HUDEP-2 (cell line): ENCODE data around the gene LRP1B.

Experiments used
- DNase-seq, 76 experiments: peaks; one replicate each; lab custom pipeline; 2025; ENCODE audit not compliant: unreplicated experiment in 76 of 76; lab: John Stamatoyannopoulos, UW

The LRP1B gene

DNA sequence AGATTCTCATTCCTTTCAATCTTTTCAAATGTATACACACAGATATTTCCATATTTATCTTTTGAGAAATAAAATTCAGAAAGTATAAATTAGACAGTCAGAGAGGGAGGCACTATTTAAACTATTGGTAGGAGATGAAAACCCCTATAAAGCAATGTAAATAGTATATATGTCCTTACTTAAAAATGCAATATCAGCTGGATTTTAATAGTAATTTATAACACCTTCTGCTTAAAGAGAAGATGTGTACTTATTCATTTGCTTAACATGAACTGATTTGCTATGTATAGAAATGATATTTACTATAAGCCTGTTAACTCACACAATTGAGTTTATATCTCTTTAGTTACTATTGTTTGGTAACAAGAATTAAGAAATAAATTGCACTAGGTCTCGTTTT lies 163.3 kb downstream of the LRP1B start:
- no peak for DNase-seq

DNA sequence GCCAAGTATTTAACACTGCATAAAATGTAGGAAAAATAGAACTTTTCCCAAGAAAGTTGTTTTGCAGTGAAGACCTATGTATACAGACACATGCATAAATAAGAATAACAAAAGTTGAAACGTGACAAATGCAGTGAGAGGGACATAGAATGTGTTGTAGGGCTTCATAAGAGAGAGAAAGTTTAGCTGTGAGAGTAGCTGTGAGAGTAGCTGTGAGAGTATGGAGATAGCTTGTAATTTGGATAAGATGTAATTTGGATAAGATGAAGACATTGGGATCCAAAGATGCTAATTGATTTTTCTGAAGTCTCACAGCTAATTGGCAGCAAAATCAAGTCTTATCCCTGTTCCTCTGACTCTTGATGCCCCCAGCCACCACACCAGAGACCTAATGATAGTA lies 170.9 kb downstream of the LRP1B start:
- no peak for DNase-seq

DNA sequence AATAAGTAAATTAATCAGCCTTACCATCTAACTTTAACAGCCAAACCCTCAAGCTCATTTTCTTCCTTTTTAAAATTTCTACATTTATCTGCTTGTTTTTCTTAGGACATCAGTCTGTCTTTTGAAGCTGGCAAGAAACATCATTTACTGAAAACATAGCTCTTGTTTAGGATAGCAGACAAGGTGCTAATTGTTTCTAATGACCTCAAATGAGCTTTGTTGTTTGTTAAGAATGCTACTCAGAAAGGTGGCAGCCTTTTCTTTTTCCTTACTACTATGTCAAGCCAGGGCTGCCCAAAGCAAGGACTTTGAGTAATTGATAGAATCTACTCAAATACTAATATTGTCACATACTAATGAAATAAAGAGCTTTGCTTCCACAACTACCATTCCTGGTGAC lies 171.8 kb downstream of the LRP1B start:
- DNase-seq = no peak

DNA sequence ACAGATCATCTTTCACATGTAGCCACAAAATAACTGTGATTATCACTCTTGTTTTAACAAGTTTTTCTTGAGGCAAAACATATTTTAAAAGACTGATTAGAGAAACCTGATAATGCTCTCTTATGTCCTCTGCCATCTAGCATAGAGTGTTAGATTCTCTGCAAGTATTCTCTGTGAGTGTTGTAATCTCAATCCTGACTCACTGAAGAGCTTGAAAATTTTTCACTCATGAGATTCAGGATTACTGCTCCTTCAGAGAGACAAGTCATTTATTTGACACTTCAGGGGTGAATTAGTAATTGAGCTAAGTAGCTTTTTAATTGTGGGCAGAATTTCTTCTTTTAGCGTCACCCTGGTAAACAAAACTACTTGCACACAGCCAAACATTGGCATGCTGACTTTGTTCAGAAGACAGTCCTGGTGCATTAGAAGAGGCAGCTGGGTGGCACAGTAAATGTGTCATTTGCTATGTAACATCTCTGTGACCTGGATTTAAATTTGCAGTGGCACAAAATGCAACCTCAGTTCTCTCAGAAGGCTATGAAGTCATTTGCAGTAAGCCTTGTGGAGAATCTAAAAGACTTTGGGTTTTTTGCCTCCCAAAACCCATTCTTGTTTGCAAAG lies 172.9 kb downstream of the LRP1B start:
- no peak for DNase-seq

DNA sequence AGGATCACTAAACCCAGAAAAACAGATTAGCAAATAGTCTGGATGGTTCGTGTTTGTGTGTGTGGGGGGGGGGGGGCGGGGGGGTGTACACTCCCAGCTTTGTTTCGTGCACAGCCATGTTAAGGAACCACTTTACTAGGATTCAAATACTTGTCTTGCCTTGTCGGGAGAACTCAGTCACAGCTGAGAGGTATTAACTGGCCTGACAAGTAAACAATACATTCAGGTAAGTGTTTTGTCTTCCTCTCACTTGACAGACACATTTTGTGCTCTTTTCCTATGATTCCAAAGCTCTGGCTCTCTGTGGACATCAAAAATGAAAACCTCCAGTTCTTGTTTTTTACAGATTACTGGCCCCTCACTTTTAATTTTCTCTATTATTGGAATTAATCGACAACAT lies 173.5 kb downstream of the LRP1B start:
- DNase-seq = no peak

DNA sequence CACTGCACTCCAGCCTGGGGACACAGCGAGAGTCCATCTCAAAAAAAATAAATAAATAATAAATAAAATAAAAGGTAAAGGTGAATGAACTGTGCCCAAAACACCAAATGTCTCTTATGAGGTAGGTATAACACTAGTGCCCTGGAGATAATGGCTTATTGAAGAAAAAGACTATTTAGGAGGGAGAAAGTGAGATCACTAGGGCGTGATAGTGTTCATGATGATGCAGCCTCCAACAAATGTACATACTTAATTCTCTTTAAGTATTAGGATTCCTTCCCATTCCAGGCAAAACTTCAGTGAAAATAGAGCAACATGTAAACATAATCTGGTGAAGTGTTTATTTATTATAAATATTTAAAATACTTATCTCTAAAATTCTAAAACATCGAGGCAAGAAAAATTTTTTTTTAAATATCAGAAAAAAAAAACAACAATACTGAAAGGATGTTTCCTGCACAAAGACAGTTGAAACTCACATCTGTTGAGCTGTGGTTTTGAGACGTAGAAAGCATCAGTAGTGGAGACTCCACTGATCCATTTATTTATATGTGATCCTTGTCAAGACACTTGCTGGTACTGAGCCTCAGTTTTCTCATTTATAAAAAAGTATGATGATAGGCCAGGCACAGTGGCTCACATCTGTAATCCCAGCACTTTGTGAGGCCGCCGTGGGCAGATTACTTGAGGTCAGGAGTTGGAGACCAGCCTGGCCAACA lies 183.3 kb downstream of the LRP1B start:
- no peak for DNase-seq

DNA sequence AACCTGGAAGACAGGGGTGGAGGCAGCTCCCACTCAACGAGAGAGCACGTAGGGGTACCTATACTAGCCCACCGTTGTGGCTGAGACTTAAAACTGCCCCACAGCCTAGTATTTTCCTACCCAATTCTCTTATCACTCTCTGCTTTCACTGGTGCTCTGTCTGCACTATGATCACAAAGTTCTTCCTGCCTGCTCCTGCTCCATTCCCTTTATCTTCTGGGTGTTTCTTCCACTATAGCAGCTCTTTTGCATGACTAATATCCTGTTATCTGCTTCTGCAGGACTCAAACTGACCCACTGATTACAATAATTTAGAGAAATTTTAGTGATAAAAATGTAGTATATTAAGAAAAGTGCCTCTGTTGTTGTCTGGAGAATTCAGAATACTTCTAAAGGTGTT lies 184.8 kb downstream of the LRP1B start:
- DNase-seq = peak in 2 of 76 experiments; percentile 3 to 9

DNA sequence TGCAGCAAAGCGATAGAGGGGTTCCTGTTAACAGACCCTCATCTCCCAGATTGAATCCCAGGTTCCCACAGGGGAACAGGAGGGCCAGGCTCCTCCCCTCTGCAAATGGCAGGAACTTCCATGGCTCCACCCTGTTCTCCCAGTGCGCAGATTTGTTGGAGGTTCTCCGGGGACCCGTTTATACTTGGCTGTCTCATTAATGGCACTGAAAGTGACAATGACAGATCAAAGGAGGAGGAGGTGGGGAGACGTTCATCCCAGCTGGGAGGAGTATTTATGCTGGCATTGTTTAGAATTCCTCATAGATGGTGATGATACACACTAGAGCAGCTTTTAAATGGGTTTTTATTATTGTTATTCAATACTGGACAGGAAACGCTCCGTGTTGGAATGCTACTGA lies 186.9 kb downstream of the LRP1B start:
- no peak for DNase-seq

DNA sequence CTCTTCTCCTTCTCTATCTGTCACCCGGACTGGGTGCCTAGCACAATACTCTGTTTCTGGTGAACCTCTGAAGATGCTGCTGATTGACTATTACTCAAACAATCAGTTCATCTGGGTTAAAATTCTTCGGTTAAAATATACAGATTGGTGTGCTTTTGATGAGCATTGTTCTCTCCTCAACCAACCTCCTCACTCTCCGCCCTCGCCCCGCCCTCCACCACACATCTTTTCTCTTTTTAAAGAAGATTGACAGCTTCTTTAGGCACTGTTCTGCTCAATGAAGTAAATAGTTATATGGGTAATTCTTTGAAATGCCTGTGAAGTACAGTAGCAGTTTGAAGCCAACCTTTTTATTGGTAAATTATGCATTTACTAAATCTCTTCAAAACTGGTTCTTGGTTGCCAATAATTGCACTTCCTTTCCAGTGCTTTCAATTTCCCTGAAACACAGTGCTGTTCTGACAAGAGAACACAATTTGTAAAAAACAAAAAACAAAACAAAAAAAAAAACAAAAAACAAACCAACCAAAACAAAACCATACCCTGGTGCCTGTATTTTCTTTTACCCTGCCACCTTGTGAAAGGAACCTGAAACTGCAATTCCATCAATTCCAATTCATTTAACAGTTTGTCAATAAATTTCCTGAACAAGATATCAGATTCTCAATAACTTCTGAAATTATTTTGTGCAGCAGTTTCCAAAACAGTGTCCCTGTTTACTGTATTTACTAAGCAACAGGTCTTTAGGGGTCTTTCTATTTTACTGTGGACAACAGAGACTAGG lies 188.6 kb downstream of the LRP1B start:
- no peak for DNase-seq

DNA sequence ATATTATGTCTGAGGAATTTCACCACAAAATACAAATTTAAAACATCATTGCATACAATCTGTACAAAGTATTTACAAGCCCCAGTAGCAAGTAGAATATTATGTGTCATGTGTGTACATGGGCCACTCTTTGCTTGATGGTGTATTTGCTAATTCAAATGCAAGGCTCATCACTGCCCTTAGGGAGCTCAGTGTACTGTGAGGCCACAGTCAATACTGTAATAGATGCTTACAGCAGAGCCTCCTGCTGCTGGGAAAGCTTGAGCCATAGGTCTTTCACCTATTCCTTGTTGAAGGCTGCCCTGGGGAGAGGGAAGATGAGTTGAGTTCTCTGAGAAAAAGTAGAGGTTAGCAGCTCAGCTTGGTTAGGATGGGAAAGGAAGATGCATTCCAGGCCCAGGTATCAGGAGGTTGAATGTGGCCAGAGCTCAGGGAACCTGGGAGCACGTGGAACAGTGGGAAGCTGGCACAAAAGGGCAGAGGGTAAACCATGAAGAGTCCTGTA lies 189.6 kb downstream of the LRP1B start:
- DNase-seq = no peak

DNA sequence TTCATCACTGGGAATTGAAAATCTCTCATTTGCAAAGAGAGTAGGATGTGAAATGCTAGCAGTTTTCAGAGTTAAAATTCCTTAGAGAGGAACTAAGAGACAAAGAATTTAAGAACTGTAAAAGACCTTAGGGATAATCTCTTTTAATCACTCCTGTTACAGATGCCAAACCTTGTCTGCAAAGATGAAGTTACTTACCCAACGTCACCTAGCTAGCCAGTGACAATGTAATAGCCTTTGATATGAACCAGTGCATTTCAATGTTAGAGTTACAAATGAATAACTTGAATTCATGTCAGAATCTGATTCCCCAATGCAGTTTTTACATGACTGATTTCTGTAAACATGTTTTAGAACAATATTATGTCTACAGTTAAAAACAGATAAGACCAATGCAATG lies 190.1 kb downstream of the LRP1B start:
- DNase-seq = no peak

DNA sequence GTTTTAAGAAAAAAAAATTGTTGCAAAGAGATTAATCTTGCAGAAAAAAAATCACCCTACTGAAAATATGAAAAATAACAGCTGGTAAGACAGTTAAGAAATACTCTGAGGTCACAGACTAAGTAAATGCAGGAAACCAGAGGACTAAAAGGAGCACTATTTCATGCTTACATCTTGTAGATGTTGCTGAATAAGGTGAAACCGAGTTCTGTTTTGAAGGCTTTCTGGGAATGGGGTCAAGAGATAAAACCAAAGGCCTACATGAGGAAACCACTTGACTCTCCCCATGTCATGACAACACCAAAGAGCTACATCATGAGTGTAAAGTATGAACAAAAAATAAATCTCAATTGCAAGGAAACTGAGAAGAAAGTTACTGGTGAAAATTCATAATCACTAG lies 197.6 kb downstream of the LRP1B start:
- DNase-seq = no peak

DNA sequence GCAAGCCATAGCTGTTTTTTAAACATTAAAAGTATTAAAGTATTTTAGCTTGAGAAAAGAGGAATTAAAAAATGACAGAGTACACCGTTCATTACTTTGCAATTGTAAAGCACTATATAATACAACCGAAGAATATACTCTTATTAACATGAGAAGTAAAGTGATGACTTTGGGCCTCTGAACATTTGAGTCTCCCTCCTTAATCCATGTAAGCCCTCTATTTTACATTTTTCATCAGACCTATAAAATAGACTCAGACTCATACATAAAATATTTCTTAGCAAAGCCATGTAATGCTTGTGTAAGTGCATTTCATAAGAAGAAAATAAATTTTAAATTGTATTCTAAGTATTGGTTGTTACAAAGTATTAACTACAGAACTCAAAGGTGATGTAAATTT lies 198.6 kb downstream of the LRP1B start:
- DNase-seq = no peak

DNA sequence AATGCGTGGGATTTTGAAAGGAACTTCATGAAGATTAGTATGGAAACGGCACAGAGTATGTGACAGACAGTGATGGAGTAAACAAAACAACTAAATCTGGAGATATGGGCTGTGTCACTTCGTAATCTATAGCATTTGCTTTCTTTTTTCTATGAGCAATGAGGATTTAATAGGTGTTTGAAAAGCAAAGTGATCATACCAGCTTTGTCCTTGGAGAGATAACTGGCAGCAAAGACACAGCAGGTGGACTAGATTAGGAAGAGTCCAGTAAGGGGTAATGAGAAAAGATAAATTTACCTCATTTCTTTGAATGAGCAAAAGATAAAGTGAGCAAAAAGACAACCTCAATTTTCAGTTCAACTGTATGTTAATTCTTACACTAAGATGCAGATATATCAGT lies 199.0 kb downstream of the LRP1B start:
- DNase-seq = no peak

DNA sequence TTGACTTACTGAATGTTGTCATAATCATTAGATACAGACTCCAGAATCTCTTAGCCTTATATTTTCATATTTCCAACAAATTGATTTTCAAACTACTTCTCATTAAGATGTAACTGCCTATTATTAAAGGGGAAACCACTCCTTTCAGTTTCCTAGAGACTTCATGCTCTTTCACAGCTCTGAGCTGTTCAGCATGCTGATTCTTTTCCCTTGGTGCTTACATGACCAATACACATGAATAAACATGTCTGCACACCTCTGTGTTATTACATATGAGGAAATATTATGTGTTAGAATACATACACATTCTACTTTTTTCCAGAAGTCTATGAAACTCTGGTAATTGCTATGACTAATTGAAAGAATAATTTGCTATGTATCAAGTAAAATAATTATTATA lies 200.0 kb downstream of the LRP1B start:
- no peak for DNase-seq

DNA sequence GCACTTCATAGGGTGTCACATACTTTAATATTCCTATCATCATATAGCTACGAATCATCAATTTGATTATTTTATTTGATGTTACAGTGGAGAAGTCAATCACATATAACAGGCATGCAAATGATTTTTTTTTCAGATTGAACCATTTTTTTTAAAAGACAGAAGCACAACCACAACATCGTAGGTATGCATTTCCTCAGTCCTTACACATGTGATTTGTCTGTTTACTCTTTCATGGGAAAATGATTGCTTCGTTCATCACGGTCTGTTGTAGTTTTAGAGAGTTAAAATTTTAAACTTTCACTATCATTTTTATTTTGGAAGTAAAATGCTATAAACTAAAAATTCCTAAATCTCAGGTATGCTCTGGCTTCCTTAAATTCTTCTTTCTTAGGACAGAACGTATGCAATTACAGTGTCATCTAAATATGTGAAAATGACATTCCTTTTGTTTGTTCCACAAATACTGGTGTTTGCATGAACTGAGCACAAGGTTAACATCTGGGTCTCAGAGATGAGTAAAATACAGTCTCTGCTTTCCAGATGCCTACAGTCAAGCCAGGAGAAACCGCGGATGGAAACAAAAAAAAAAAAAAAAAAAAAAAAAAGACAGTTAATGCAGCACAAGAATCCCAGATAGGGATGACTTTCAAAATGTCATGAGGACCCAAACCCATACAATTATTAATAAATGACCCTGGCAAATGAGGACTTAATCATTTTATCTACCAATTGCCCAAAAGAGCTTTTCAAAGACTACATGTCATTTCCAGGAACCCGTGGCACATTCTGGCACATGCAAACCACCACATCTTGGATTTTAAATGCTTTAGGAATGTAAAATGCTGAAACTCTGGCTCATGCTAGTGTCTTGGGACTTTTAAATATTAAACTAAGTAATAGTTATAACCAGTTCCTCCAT lies 201.2 kb downstream of the LRP1B start:
- no peak for DNase-seq

DNA sequence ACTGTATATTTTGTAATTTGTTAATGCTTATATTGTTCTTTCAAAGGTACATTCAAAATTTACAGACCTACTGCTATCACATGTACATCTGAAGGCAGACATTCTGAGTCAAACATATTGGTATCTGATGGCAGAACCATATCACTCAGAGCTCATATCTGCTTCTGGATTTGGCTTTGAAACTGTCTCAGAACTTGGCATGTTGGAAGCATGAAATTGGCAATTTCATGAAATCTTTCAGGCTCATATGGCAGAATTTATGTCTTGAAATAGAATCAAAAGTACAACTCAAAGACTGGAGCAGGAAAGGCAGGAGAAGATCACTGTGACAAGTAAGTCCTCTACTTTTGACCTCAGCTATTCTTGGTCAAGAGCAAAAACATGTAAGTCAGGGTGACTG lies 202.3 kb downstream of the LRP1B start:
- no peak for DNase-seq

DNA sequence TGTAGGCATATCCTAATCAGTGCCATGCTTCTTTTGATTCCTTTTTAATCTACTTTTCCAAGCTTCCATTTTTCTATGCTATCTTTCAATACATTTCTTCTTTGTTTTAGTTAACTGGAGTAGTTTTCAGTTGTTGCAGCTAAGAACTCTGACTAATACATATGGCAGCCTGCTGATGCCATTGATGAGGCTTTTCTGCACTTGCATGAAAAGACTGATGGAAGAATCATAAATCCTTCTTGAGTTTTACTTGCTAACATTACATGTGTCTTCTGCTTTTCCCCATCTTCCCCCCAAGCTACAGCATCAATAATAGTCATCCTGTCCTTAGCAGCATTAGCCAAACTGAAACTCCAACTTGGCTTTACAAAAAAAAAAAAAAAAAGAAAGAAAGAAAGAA lies 203.3 kb downstream of the LRP1B start:
- DNase-seq = no peak

DNA sequence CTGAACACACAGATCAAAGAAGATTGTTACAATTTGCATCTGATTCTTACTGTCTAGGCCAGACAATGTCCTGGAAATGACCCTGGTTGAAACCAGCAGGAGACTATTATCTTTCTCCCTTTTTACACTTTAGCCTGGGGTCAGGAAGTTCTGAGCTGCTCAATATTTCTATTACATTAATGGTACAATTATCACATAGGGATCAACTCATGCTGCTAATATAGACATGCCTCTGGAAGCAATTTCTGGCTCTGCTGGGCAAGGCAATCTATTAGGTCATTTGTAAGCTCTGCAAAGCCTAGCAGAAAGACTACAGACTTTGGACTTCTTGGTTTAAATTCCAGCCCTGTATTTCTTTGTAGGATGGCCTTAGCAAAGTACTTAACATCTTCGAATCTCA lies 205.3 kb downstream of the LRP1B start:
- DNase-seq = no peak

DNA sequence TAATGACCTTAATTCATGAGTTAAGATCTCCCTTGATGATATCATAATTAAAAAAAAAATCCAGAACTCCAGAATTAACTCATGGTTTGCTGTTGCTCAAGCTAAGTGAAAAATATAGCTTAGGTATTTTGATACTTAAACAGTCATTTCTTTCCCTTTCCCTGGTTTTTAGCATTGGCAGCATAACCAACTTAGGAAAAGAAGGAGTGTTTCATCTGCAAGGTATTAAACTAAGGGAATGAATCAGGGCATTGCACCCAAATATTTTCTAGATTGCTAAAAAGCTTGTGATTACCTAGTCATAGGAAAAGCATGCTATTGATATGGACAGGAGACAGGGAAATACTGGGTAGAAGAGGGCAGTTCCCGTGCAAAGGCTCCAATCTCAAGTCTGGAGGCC lies 207.2 kb downstream of the LRP1B start:
- DNase-seq = no peak
